Neutrophil (primary cell): ENCODE results near the gene CHURC1.

Source experiments
- H3K27ac ChIP-seq: fragments of 200-600 bp; sonication (generic); 2 replicates; pipeline ENCODE4 v1.5.1; 2016; ENCODE audit warnings: mild to moderate bottlenecking, moderate library complexity
- H3K27me3 ChIP-seq: fragments of 200-600 bp; sonication (generic); 2 replicates; pipeline ENCODE4 v1.6.0; 2016; ENCODE audit warnings: mild to moderate bottlenecking
- H3K36me3 ChIP-seq: fragments of 200-600 bp; sonication (generic); 2 replicates; pipeline ENCODE4 v1.5.1; 2017
- H3K4me1 ChIP-seq, 2 experiments: fragments of 200-600 bp in 1 of 2; sonication (generic) in 1 of 2; 1 replicate in 1 of 2; 2 replicates in 1 of 2; pipeline versions ENCODE4 v1.5.1 to v1.6.1; 2013 to 2016; ENCODE audit warnings: low read depth in 1 of 2, low read length in 1 of 2, mild to moderate bottlenecking in 1 of 2, moderate library complexity in 1 of 2; ENCODE audit not compliant: control insufficient read depth in 1 of 2, insufficient read depth in 1 of 2
- H3K4me3 ChIP-seq, 2 experiments: fragments of 200-600 bp in 1 of 2; sonication (generic) in 1 of 2; 1 replicate in 1 of 2; 2 replicates in 1 of 2; pipeline ENCODE4 v1.5.1; 2013 to 2016; ENCODE audit warnings: low read depth in 1 of 2, low read length in 1 of 2, mild to moderate bottlenecking in 1 of 2, moderate library complexity in 1 of 2
- H3K9me3 ChIP-seq: fragments of 200-600 bp; sonication (generic); 2 replicates; pipeline ENCODE4 v1.5.1; 2016
- TF ChIP-seq, protein P1 (sequence below): fragments of 200-600 bp; sonication (generic); IDR thresholded peaks from 2 replicates; pipeline ENCODE4 v1.5.1; 2016; ENCODE audit warnings: antibody characterized with exemption

Gene CHURC1

DNA sequence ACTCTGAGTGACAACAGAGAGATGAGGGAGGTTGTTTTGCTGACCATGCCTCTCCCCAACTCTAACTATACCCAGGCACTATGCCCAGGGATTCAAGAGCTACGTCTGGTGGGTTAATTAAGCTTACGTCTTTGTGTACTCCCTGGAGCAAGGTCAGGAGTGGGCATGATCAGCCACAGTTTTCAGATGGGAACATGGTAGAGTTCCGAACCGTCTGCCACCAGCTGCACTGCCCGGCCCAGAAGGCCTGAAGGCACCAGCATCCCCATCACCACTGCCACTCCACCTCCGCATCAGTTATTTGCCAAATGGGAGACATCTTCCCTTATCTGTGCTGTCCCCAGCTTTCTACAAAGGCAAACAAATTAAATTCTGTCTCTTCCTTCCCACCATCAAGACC lies 39.4 kb downstream of the CHURC1 start:
- peaks cover 7% of the 10 kb centered on the region for H3K36me3 ChIP-seq
- H3K27me3 ChIP-seq: no peaks in the 10 kb centered on the region
- H3K4me1 ChIP-seq: peaks cover 0 to 16% of the 10 kb centered on the region in 2 experiments
- TF ChIP-seq, protein P1, sequence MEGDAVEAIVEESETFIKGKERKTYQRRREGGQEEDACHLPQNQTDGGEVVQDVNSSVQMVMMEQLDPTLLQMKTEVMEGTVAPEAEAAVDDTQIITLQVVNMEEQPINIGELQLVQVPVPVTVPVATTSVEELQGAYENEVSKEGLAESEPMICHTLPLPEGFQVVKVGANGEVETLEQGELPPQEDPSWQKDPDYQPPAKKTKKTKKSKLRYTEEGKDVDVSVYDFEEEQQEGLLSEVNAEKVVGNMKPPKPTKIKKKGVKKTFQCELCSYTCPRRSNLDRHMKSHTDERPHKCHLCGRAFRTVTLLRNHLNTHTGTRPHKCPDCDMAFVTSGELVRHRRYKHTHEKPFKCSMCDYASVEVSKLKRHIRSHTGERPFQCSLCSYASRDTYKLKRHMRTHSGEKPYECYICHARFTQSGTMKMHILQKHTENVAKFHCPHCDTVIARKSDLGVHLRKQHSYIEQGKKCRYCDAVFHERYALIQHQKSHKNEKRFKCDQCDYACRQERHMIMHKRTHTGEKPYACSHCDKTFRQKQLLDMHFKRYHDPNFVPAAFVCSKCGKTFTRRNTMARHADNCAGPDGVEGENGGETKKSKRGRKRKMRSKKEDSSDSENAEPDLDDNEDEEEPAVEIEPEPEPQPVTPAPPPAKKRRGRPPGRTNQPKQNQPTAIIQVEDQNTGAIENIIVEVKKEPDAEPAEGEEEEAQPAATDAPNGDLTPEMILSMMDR: no peak
- no peak overlapping the region for H3K4me3 ChIP-seq
- no peaks in the 10 kb centered on the region for H3K9me3 ChIP-seq
- H3K27ac ChIP-seq: no peak overlapping the region

DNA sequence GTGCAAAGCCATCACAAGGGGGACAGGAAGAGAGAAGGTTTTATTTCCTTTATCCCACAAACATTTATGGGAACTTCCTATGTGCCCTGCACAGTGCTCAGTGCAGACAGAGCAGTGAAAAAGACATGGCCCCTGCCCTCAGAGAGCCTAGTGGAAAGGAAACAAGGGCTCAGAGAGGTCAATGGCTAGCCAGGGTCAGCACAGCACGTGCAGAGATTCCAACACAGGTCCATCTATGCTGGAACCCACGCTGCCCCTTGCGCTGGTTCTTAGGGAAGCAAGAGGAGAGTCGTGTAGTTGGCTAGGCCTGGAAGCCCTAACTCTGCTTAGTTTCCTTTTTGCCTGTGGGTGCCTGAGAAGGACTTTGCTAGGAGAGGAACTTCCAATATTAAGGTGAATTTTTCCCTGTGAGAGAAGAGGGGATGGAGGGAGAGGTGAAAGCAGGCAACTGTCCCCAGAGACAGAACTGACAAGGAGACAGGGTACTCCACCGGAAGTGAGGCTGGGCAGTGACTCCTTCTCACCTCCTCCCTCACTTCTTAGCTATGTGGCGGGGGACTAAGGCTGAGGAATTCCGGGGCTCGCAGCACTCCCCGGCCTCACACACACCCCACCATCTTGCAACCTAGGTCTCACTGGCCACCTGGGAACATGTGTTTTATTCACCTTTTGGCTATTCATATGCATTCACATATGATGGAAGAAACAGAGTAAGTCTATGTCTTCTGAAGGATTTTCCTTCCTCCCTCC lies 40.4 kb downstream of the CHURC1 start:
- Histone ChIP-seq H3K4me1 (peaks cover 0 to 16% of the 10 kb centered on the region in 2 experiments), H3K27me3 (no peaks in the 10 kb centered on the region), H3K27ac (no peak overlapping the region), H3K4me3 (no peak overlapping the region), H3K9me3 (no peaks in the 10 kb centered on the region), H3K36me3 (peaks cover 4% of the 10 kb centered on the region)
- TF ChIP-seq, protein P1: no peak

DNA sequence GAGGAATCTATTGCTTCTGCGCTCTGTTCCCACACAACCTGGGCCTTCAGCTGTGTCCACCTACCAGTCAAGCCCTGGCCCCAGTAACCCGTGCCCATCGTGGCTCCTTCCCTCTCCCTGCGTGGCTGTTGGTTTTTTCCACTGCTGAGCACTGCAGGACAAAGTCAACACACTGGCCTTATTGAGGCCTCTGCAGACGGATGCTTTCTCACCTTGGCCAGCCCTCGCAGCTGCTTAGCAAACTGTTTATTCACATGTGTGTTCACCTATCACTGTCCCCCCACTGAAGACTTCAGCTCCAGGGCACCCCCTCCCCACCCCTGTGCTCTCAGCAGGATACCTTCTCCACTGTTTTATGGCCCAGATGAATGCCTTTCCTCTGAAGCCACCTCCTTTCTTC lies 41.0 kb downstream of the CHURC1 start:
- no peaks in the 10 kb centered on the region for H3K9me3 ChIP-seq
- H3K27me3 ChIP-seq: no peaks in the 10 kb centered on the region
- TF ChIP-seq, protein P1: no peak
- no peak overlapping the region for H3K4me3 ChIP-seq
- H3K36me3 ChIP-seq: peaks cover 4% of the 10 kb centered on the region
- peaks cover 0 to 17% of the 10 kb centered on the region in 2 experiments for H3K4me1 ChIP-seq
- H3K27ac ChIP-seq: no peak overlapping the region

DNA sequence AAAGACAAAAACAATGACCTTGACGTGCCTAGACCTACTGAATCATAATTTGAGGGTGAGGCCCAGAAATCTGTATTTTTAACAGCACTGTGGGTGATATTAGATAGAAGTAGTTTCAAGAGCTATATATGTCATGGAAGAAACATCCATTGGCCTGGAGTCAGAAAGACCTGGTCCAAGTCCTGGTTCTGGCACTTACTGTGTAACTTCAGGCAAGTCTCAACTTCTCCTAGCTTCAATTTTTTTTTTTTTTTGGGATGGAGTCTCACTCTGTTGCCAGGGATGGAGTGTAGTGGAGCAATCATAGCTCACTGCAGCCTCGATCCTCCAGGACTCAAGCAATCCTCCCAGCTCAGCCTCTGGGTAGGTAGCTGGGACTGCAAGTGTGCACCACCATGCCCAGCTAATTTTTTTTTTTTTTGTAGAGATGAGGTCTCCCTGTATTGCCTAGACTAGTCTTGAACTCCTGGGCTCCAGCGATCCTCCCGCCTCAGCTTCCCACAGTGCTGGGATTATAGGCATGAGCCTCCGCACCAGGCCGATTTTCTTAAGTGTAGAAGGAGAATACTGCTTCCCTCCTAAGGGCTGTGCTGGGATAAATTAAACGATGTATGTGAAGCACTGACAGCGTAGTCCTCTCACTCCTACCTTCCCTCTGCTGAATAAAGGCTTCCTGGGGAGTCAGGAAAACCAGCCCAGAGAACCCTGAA lies 42.6 kb downstream of the CHURC1 start:
- no peaks in the 10 kb centered on the region for H3K9me3 ChIP-seq
- no peaks in the 10 kb centered on the region for H3K27me3 ChIP-seq
- peaks cover 4% of the 10 kb centered on the region for H3K36me3 ChIP-seq
- no peak overlapping the region for H3K4me3 ChIP-seq
- peaks cover 0 to 20% of the 10 kb centered on the region in 2 experiments for H3K4me1 ChIP-seq
- TF ChIP-seq, protein P1: no peak
- H3K27ac ChIP-seq: no peak overlapping the region

DNA sequence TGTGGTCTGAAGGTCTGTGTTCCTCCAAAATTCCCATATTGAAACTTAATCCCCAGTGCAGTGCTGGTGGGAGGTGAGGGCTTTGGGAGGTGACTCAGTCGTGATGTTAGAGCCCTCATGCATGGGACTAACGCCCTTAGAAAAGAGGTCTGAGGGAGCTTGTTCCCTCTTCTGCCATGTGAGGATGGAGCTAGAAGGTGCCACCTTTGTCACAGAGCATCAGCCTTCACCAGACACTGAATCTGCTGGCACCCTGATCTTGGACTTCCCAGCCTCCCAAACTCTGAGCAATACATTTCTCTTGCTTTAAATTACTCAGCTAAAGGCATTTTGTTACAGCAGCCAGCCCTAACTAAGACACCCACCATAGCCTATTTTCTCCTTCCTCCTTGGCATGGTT lies 43.9 kb downstream of the CHURC1 start:
- Histone ChIP-seq H3K36me3 (peaks cover 4% of the 10 kb centered on the region), H3K4me3 (no peak overlapping the region), H3K4me1 (peaks cover 0 to 8% of the 10 kb centered on the region in 2 experiments), H3K9me3 (no peaks in the 10 kb centered on the region), H3K27ac (no peak overlapping the region), H3K27me3 (no peaks in the 10 kb centered on the region)
- TF ChIP-seq, protein P1: no peak
